ENCODE data around the gene WDR54.
"Not testable (repeated sequence)": the region's sequence is repeated elsewhere in the genome, so short reads cannot be mapped to it uniquely, and the experiment has no call there.

The WDR54 gene

DNA sequence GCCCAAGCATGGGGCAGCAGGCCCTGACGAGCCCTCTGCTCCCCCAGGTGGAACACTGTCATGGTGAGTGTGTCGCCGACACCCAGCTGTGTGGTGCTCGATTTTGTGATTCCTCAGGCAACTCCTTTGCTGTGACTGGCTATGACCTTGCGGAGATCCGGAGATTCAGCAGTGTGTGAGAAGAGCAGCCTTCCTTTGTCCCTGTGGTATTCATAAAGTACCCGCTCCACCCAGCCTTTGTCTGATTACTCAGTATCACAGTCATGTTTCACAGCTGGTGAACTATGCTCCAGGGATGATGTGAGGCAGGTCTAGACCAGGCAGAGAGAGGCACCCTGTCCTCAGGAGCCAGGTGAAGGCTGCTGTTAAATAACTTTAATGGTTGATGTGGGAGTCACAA is 4.0 kb downstream of the WDR54 start:
- peak in 1 of 10 donors; percentile 52 for DNase-seq
- intact Hi-C loops (cut with DNase I), result no loop called here

DNA sequence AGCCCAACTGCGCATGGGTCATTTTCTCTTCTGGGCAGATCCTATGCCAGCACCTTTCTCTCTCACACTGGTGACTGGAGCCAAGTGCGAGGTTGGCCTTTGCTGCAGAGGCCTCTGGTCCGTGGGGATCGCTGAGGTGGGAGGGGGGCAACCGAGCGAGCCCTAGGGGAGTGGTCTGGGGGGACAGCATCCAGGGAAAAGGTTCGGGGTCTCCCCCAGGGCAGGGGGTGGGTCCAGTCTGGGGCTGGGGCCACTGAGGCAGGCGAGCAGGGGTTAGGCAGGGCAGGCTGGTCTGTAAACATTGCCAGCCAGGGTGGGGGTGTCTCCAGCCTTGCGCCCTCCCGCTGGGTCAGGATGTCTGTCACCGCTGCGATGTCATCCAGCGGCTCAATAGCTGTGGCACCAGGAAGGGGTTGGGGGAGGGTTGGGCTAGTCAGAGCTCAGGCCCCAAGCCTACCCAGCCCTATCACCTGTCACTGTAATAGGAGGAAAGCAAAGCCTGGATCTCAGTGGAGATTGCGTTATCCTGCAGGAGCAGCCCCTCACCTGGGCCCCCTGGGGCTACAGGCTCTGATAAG is 4.7 kb downstream of the WDR54 start:
- peak in 1 of 10 donors; percentile 72 for DNase-seq
- intact Hi-C loops (cut with DNase I), result no loop called here

- intact Hi-C loops (cut with DNase I), result no loop called here
- no peak for DNase-seq
Observed at GRCh38 chr2:74427551-74427950, 6.0 kb downstream of the WDR54 start.

- peak in 1 of 10 donors; percentile 39 for DNase-seq
- intact Hi-C loops (cut with DNase I), result no loop called here
Observed at GRCh38 chr2:74428675-74429074, 7.1 kb downstream of the WDR54 start.

DNA sequence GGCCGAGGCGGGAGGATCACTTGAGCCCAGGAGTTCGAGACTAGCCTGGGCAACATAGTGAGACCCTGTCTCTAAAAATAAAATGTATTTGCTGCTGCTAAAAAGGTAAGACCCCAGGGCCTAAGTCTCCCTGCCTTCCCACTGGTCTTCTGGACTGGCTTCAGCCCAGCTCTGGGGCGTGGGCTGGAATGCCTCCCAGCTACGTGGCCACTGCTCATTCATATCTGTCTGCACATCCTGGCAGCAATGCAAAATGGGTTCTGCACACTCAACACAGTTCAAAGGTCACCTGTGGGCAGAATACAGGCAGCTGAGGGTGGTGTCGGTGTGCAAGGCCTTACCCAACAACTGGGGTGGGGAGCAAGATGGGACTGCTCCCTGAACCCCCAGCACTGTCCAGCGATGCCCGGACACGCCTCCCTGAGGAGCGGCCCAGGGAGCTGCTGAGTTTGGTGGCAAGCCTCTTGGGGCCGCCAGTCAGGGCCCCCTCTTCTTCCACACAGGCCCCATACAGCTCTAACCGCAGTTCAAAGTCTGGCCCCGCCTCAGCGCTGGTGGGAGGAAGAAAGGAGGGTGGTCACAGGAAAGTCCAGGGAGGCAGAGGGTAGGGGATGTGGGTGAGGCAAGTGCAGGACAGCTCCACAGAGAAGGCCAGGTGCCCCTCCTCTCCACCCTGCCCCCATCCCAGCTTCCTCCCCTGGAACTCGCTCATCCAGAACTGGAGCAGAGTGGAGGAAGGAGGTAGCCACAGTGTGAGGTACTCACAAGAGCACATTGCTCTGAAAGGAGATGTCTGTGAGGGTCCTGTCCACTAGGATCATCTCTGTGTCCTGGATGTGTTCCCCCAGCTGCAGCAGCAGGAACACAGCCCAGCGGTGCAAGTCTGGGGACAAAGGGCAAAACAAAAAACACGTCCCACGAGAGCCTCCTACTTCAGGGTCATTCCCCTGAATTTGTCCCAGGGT is 8.2 kb downstream of the WDR54 start:
- intact Hi-C loops (cut with DNase I), result no loop called here
- no peak for DNase-seq

DNA sequence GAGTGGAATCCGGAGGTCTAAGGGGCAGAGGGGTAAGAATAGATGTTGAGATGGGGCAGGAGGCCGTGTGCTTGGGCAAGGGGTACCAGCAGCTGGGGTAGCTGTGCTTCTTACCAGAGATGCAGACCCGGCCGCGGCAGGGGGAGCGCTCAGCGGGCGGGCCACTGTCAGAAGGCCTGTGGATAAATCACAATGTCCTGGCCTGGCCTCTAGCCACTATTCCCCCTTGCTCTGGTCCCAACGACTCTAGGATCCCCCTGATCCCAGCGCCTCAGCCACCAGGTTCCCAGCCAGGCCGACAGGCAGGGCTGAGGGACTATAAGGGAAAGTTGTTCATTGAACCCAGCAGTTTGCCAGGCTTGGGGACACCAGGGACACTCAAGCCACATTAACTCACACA is 9.0 kb downstream of the WDR54 start:
- DNase-seq, result peak in 1 of 10 donors; percentile 79

DNA sequence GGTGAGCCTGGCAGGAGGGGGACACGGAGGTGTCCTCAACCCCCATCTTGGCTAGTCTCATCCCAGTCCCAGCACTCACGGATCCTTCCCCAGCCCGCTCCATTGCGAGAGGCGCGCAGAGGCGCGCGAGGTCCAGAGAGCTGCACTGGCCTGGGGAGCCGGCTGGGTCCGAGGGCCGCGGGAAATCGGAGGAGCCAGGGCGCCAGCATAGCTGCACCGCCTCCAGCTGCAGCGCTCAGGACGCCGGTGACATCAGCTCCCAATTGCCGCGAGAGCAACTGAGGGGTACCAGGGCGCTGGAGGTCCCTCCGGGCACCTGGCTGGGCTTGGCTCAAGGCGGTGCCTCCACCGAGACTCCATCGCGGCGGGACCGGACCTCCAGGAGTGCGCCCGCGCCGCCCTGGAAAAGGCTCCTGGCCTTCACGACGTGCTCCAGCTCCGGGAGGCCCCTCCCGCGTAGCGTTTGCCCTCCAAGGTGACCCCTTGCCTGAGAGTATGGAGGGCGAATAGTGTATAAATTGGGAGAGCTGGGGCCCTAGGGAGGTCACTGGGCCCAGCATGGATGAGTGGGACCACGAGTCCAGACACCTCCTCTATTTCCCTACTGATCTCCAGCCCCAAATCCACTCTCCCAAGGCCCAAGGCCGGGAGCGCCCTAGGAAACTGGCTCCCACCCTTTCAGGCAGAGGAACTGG is 14.7 kb downstream of the WDR54 start:
- DNase-seq, result peak in 2 of 10 donors; percentile 62 to 82

More for the DNA sequence above, 9.0 kb downstream of the WDR54 start:
- intact Hi-C loops (cut with DNase I), result no loop called here

DNA sequence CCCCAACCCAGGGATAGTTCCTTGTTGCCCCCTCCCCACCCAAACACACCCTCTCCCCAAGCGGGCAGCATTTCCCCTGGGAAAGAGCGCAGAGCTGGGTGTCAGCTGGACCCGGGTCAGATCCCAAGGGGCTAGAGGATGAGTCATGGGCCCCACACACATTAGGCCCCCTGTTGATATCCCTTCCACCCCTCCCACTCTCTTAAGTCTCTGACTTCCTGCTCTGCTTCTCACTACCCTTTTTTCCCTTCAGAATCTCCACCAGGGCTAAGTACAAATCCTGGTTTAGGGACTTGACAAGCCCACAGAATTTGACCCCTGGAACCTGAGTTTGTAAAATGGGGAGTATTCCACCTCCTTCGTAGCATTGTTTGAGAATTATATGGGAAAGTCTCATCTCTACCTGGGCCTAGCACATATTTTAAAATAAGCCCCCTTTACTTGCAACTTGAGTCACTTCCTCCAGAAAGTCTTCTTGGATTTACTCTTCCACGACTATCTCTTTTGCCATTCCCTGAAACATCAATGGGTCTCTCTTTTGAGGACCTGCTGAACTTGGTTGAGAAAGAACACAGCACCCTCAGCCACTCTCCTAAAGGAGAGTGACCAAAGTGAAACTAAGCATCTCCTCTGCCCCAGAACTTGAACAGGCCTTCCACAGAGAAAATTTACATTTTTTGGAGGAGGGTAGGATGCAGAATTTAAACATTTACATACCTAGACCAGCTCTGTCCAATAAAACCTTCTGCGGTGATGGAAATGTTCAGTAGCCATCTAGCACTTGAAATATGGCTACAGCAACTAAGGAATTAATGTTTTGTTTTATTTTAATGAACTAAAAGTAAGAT is 15.5 kb downstream of the WDR54 start:
- intact Hi-C loops (cut with DNase I), result no loop called here
- peak in 1 of 10 donors; percentile 34 for DNase-seq

More for the DNA sequence above, 14.7 kb downstream of the WDR54 start:
- intact Hi-C loops (cut with DNase I), result no loop called here

GRCh38 chr2:74438248-74438647 is 16.7 kb downstream of the WDR54 start:
- intact Hi-C loops (cut with DNase I), result no loop called here
- peak in 1 of 10 donors; percentile 11 for DNase-seq

- peak in 2 of 10 donors; percentile 66 to 75 for DNase-seq
- intact Hi-C loops (cut with DNase I), result no loop called here
Observed at GRCh38 chr2:74439373-74439772, 17.8 kb downstream of the WDR54 start.

- intact Hi-C loops (cut with DNase I), result loop anchor here (2.0 kb wide), 1 partner anchor 15 kb away; the partner anchor contains the start of gene INO80B
- DNase-seq, result peak; percentile 77 to 98 (median 90)
Observed at GRCh38 chr2:74439803-74440377, 18.4 kb downstream of the WDR54 start.

DNA sequence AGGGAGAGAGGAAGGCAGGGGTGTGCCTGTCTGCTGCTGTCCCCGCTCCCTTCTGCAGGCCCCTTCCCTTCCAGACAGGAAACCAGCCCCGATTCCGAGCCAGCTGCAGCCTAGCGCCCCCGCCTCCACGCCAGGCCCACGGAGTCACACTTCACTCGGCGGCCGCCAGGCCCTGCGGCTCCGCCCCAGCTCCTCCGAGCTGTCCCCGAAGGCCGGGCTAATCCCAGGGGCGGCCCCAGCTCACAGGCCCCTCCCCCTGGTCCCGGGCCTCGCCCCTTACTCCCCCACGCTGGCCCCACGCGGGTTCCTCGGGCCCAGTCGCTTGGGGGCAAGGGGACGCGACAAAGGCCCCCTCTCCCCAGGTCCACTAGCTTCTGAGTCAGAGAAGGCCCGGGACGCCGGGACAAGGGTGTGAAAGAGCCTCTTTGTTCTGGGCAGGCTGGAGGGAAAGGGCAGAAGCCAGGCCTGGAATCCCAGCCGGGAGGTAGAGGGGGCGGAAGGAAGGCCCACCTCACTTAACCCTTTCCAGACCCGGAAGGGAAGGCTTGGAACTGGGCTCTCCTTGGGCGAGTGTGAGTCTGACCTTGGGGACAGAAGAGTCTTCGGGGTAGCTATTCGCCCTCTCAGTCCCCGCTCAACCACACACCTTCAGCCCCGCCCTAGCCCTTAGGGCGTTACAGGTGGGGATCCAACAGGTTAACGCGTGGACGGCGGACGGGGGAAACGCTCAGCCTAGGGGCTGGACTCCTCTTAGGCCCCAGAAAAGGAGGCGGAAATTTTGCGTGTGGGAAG is 19.0 kb downstream of the WDR54 start:
- peak; percentile 79 to 99 (median 86) for DNase-seq

GRCh38 chr2:74441170-74441689 is 19.7 kb downstream of the WDR54 start:
- intact Hi-C loops (cut with DNase I), result loop anchor here (2.0 kb wide), 1 partner anchor 14 kb away; the partner anchor contains the start of gene INO80B
- DNase-seq, result peak in 3 of 10 donors; percentile 36 to 86 (median 80)

More for the DNA sequence above, 19.0 kb downstream of the WDR54 start:
- intact Hi-C loops (cut with DNase I), result loop anchor here (2.0 kb wide), 1 partner anchor 14 kb away; the partner anchor contains the start of gene INO80B

DNA sequence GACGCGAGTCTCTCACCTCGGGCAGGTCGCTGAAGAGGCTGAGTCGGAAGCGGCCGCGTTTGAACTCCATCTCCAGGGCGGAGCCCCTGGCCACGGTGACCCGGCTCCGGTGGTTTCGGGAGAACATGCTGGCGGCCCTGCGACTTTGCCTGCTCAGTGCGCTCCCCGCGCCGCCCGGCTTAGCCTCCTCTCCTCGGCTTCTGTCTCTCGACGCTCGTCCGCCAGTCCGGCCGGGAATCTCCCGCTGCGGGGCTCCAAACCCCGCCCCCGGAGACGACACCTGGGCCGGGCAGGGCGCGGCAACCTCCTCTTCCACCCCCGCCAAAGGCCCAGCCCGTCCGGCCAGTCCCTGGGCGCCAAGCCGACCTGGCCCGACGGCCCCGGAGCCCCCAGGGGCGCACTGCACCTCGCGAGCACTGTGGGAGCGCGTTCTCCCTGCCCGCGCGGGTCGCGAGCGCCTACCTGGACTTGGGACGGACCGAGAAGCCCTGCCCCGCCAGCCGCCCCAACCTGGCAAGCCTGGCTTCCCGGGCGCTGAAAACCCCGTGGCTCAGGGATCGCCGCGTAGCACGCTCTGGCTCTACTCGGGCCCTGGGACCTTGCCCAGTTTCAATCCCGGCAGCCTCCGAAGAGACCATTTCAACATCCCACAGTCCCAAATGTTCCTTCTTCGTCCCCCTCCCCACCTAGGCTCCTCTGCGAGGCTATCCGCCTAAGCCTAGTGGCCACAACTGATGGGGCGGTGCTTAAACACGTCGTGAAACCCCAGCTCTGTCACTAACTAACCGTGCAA is 20.4 kb downstream of the WDR54 start, which contains the start of gene RTKN:
Gene RTKN, minus strand, starts transcription at position 248 of the 793 bp plus-strand sequence. Its CDS starts 121 bp downstream, at position 127.
- DNase-seq, result peak in 3 of 10 donors; percentile 40 to 83 (median 78)
- intact Hi-C loops (cut with DNase I), result loop anchor here (2.0 kb wide), 1 partner anchor 13 kb away; the partner anchor contains the start of gene INO80B

GRCh38 chr2:74442483-74443297 is 21.2 kb downstream of the WDR54 start:
- DNase-seq, result peak in 1 of 10 donors; percentile 39
- intact Hi-C loops (cut with DNase I), result not testable (repeated sequence)
